Endometrial microvascular endothelial cells (primary cell): Measurements from ENCODE around the gene PRR35. TPM values are rescaled to one million over a fixed set of nuclear protein-coding genes. Genes with fewer than 3 reads are reported as not detected.
"Not testable (repeated sequence)": the region's sequence is repeated elsewhere in the genome, so short reads cannot be mapped to it uniquely, and the experiment has no call there.

ENCODE experiments used
- in situ Hi-C: cut with HindIII; loops from 2 replicates; pipeline ENCODE4 v1.10.0; 2017; ENCODE audit warnings: low sequenced_read_pairs, low pct_unique_long_range_greater_than_20kb; ENCODE audit errors: inconsistent ontology term
- total RNA-seq: library from RNA; depleted of rRNA; stranded (reverse); fragments of >200 nt; gene quantifications from one replicate; pipeline ENCODE4 v1.2.3, GENCODE V29; 2015; ENCODE audit errors: inconsistent ontology term

Gene PRR35
- total RNA-seq, 1 donor from 2014 or later: not detected

- in situ Hi-C loops: no loop called here
Observed at GRCh38 chr16:588639-588888, 28.4 kb downstream of the PRR35 start.

GRCh38 chr16:588889-589657, 28.9 kb downstream of the PRR35 start:
- in situ Hi-C loops: no loop called here

- in situ Hi-C loops: no loop called here
Observed at GRCh38 chr16:589658-590187, 29.5 kb downstream of the PRR35 start, which contains the start of gene RAB40C. Gene RAB40C (plus strand): TSS chr16:590066. CDS start chr16:590292, 226 bp downstream.

- in situ Hi-C loops: no loop called here
Observed at GRCh38 chr16:590188-590814, 30.1 kb downstream of the PRR35 start.

- in situ Hi-C loops: no loop called here
Observed at GRCh38 chr16:590815-591200, 30.6 kb downstream of the PRR35 start.

GRCh38 chr16:591231-591630, 31.0 kb downstream of the PRR35 start:
- in situ Hi-C loops: no loop called here

GRCh38 chr16:591892-592517, 31.8 kb downstream of the PRR35 start:
- in situ Hi-C loops: no loop called here

- in situ Hi-C loops: no loop called here
Observed at GRCh38 chr16:592518-593306, 32.5 kb downstream of the PRR35 start.

- in situ Hi-C loops: no loop called here
Observed at GRCh38 chr16:593406-593805, 33.2 kb downstream of the PRR35 start.

GRCh38 chr16:593807-594206, 33.6 kb downstream of the PRR35 start:
- in situ Hi-C loops: no loop called here

GRCh38 chr16:595094-595528, 34.9 kb downstream of the PRR35 start:
- in situ Hi-C loops: no loop called here

- in situ Hi-C loops: no loop called here
Observed at GRCh38 chr16:595942-596735, 35.9 kb downstream of the PRR35 start.

GRCh38 chr16:596736-597060, 36.5 kb downstream of the PRR35 start:
- in situ Hi-C loops: no loop called here

- in situ Hi-C loops: not testable (repeated sequence)
Observed at GRCh38 chr16:597655-598054, 37.5 kb downstream of the PRR35 start.

GRCh38 chr16:598823-599739, 38.9 kb downstream of the PRR35 start:
- in situ Hi-C loops: no loop called here

GRCh38 chr16:600781-601180, 40.6 kb downstream of the PRR35 start:
- in situ Hi-C loops: no loop called here

GRCh38 chr16:603933-604332, 43.7 kb downstream of the PRR35 start:
- in situ Hi-C loops: no loop called here
